Glutamatergic neuron (in vitro differentiated cells): Measurements from ENCODE around the gene SP6. TPM values are rescaled to one million over a fixed set of nuclear protein-coding genes. Genes with fewer than 3 reads are reported as not detected.

Source experiments
- DNase-seq: peaks from one replicate; pipeline ENCODE4 v3.0.0; 2022
- H3K27ac Mint-ChIP-seq: one replicate; pipeline ENCODE4 v1.8.0; 2020; ENCODE audit warnings: mild to moderate bottlenecking, mixed read lengths, inconsistent platforms; ENCODE audit not compliant: unreplicated experiment
- H3K27me3 Mint-ChIP-seq: one replicate; pipeline ENCODE4 v1.8.0; 2020; ENCODE audit warnings: mild to moderate bottlenecking, moderate library complexity, mixed read lengths, inconsistent platforms; ENCODE audit not compliant: unreplicated experiment
- H3K36me3 Mint-ChIP-seq: one replicate; pipeline ENCODE4 v1.8.0; 2020; ENCODE audit warnings: mild to moderate bottlenecking, mixed read lengths, inconsistent platforms; ENCODE audit not compliant: unreplicated experiment
- H3K4me1 Mint-ChIP-seq: one replicate; pipeline ENCODE4 v1.8.0; 2020; ENCODE audit warnings: mild to moderate bottlenecking, low read depth, mixed read lengths, inconsistent platforms; ENCODE audit not compliant: unreplicated experiment
- H3K4me3 Mint-ChIP-seq: one replicate; pipeline ENCODE4 v1.8.0; 2020; ENCODE audit warnings: mild to moderate bottlenecking, mixed read lengths, inconsistent platforms; ENCODE audit not compliant: unreplicated experiment
- H3K9me3 Mint-ChIP-seq: one replicate; pipeline ENCODE4 v1.8.0; 2020; ENCODE audit warnings: mild to moderate bottlenecking, moderate library complexity, mixed read lengths, inconsistent platforms; ENCODE audit not compliant: unreplicated experiment
- long read RNA-seq: library from polyadenylated mRNA; unstranded; transcript quantifications from one replicate; pipeline ENCODE4 v2.0.0, GENCODE V29; 2020; ENCODE audit not compliant: unreplicated experiment
- total RNA-seq: library from RNA; stranded (reverse); fragmentation: NEBNext Ultra II Directional; extraction: Animal tissue kit (Norgen Biotek cat#: 25700); gene quantifications from one replicate; pipeline ENCODE4 v1.2.1, GENCODE V29; 2021; ENCODE audit not compliant: unreplicated experiment
- TF ChIP-seq, protein P1 (sequence below): fragments of 200-600 bp; sonication (generic); IDR thresholded peaks from one replicate; pipeline ENCODE4 v1.5.0; 2021; ENCODE audit not compliant: partially characterized antibody, unreplicated experiment

SP6 gene
- total RNA-seq, result 1.7 TPM
- long read RNA-seq, partial matches to known transcripts, result 0 of 1 reads
- long read RNA-seq, other reads (novel, unspliced or antisense), result 0 of 1 reads

GRCh38 chr17:47850692-47851573, at the start of gene SP6:
SP6 (minus strand) TSS chr17:47851163; CDS start chr17:47848429, 2,734 bp downstream.
- Mint-ChIP-seq H3K4me1 (peaks cover 17% of the 10 kb centered on the region), H3K27me3 (peaks cover 27% of the 10 kb centered on the region), H3K27ac (no peak within 1 kb of the TSS)

DNA sequence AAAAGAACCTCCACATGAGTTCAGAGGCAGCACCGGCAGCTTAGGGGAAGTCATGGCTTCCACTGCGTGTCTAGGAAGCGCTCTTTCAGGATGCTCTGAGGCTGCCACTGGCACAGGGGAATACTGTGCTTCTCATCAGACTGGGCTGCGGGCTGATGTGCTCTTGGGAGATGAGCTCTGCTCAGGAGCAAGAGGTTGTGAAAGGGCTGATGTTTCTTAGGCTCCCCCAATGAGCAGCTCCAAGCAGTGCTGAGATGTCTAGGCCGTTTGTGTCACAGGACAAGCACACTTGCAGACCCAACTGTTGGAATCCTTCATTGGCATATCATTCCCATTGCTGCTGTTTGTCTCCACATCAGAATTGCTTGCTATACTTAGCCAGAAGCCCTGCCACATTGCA, 48.7 kb upstream of the SP6 start:
- H3K9me3 Mint-ChIP-seq, result peaks cover 7% of the 10 kb centered on the region
- no peak overlapping the region for H3K4me3 Mint-ChIP-seq
- H3K4me1 Mint-ChIP-seq, result peaks cover 6% of the 10 kb centered on the region
- H3K27me3 Mint-ChIP-seq, result no peaks in the 10 kb centered on the region
- DNase-seq, result no peak
- H3K27ac Mint-ChIP-seq, result no peak overlapping the region
- TF ChIP-seq, protein P1, sequence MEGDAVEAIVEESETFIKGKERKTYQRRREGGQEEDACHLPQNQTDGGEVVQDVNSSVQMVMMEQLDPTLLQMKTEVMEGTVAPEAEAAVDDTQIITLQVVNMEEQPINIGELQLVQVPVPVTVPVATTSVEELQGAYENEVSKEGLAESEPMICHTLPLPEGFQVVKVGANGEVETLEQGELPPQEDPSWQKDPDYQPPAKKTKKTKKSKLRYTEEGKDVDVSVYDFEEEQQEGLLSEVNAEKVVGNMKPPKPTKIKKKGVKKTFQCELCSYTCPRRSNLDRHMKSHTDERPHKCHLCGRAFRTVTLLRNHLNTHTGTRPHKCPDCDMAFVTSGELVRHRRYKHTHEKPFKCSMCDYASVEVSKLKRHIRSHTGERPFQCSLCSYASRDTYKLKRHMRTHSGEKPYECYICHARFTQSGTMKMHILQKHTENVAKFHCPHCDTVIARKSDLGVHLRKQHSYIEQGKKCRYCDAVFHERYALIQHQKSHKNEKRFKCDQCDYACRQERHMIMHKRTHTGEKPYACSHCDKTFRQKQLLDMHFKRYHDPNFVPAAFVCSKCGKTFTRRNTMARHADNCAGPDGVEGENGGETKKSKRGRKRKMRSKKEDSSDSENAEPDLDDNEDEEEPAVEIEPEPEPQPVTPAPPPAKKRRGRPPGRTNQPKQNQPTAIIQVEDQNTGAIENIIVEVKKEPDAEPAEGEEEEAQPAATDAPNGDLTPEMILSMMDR, result no peak
- peaks cover 5% of the 10 kb centered on the region for H3K36me3 Mint-ChIP-seq

More at GRCh38 chr17:47850692-47851573, at the start of gene SP6:
- TF ChIP-seq, protein P1, result no peak
- DNase-seq, result peak; percentile 81
- Mint-ChIP-seq H3K36me3 (no peaks in the 10 kb centered on the region), H3K4me3 (peak within 1 kb of the TSS; percentile 74), H3K9me3 (peaks cover 2% of the 10 kb centered on the region)

DNA sequence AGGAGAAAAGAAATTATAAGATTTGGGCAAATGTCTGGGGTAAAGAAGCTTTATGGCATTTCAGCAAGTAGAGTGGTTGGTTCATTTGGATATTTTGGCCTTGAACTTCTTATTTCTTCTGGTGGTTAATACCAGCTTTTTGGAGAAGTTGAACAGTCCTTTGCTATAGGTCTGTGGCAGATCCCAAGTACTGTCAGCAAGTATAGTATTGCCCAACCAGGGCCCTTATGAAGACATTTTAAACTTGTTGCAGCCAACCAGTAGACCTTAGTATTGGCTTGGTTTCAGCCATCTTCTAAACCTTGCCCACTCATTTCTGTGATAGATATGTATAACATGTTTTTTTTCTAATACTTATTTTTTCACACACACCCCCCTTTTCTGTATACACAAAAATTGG, 47.3 kb upstream of the SP6 start:
- H3K9me3 Mint-ChIP-seq, result peaks cover 7% of the 10 kb centered on the region
- TF ChIP-seq, protein P1, result no peak
- no peak for DNase-seq
- H3K36me3 Mint-ChIP-seq, result peaks cover 5% of the 10 kb centered on the region
- H3K27me3 Mint-ChIP-seq, result no peaks in the 10 kb centered on the region
- H3K27ac Mint-ChIP-seq, result no peak overlapping the region
- H3K4me1 Mint-ChIP-seq, result peaks cover 6% of the 10 kb centered on the region
- H3K4me3 Mint-ChIP-seq, result peak overlapping the region; percentile 48

GRCh38 chr17:47897561-47897960, 46.6 kb upstream of the SP6 start:
- Mint-ChIP-seq H3K36me3 (peaks cover 5% of the 10 kb centered on the region), H3K4me3 (peak overlapping the region; percentile 48), H3K4me1 (peaks cover 6% of the 10 kb centered on the region), H3K27ac (no peak overlapping the region), H3K9me3 (peaks cover 6% of the 10 kb centered on the region), H3K27me3 (no peaks in the 10 kb centered on the region)
- TF ChIP-seq, protein P1, result no peak
- DNase-seq, result no peak
